CD4-positive, alpha-beta memory T cell (primary cell): Measurements from ENCODE around the gene LTBR. TPM values are rescaled to one million over a fixed set of nuclear protein-coding genes. Genes with fewer than 3 reads are reported as not detected.

Experiments used
- CTCF ChIA-PET: fragments of 350-600 bp; sonication (Branson Sonifier 250); formaldehyde crosslinking; loops from one replicate; lab custom pipeline; 2021; ENCODE audit warnings: inconsistent platforms; ENCODE audit not compliant: partially characterized antibody; lab: Charles Lee
- POLR2A ChIA-PET: fragments of 350-600 bp; sonication (Branson Sonifier 250); formaldehyde crosslinking; loops from one replicate; lab custom pipeline; 2021; ENCODE audit not compliant: partially characterized antibody; lab: Charles Lee
- DNase-seq, 5 donors: peaks; one replicate each; pipeline versions ENCODE4 v3.0.0 to v3.0.0-alpha.2; 2020 to 2022; ENCODE audit warnings: mixed read lengths in 1 of 5
- H3K27ac ChIP-seq: one replicate; pipeline ENCODE4 v1.7.0; 2013; ENCODE audit warnings: low read depth, low read length
- H3K27me3 ChIP-seq: 2 replicates; pipeline ENCODE4 v1.7.0; 2013; ENCODE audit warnings: mild to moderate bottlenecking, low read length, moderate library complexity; ENCODE audit not compliant: insufficient read depth
- H3K36me3 ChIP-seq: 2 replicates; pipeline ENCODE4 v1.7.0; 2013; ENCODE audit warnings: mild to moderate bottlenecking, low read length, moderate library complexity; ENCODE audit not compliant: insufficient read depth
- H3K4me1 ChIP-seq: 2 replicates; pipeline ENCODE4 v1.7.0; 2013; ENCODE audit warnings: mild to moderate bottlenecking, low read length, moderate library complexity; ENCODE audit not compliant: insufficient read depth
- H3K4me3 ChIP-seq, 2 donors: one replicate each; pipeline ENCODE4 v1.7.0; 2013; ENCODE audit warnings: low read length in 2 of 2, mild to moderate bottlenecking in 1 of 2
- H3K9me3 ChIP-seq, 2 donors: one replicate each; pipeline ENCODE4 v1.7.0; 2013; ENCODE audit warnings: low read length in 2 of 2, control low read depth in 1 of 2; ENCODE audit not compliant: control insufficient read depth in 1 of 2
- H3K27ac Mint-ChIP-seq, 7 donors: one replicate each; pipeline ENCODE4 v1.8.0; 2020 to 2021; ENCODE audit warnings: mixed read lengths in 7 of 7, mild to moderate bottlenecking in 6 of 7, inconsistent platforms in 3 of 7, moderate library complexity in 3 of 7
- H3K27me3 Mint-ChIP-seq, 2 donors: one replicate each; pipeline ENCODE4 v1.8.0; 2020 to 2021; ENCODE audit warnings: mixed read lengths in 2 of 2
- H3K36me3 Mint-ChIP-seq, 2 donors: one replicate each; pipeline ENCODE4 v1.8.0; 2020 to 2021; ENCODE audit warnings: mixed read lengths in 2 of 2, inconsistent platforms in 1 of 2, mild to moderate bottlenecking in 1 of 2
- H3K4me1 Mint-ChIP-seq, 4 donors: one replicate each; pipeline ENCODE4 v1.8.0; 2020 to 2021; ENCODE audit warnings: mixed read lengths in 4 of 4, mild to moderate bottlenecking in 1 of 4
- H3K4me3 Mint-ChIP-seq, 8 donors: one replicate each; pipeline ENCODE4 v1.8.0; 2020 to 2021; ENCODE audit warnings: mixed read lengths in 8 of 8, mild to moderate bottlenecking in 7 of 8, moderate library complexity in 6 of 8, inconsistent platforms in 3 of 8
- H3K9me3 Mint-ChIP-seq, 8 donors: one replicate each; pipeline ENCODE4 v1.8.0; 2020 to 2021; ENCODE audit warnings: mixed read lengths in 8 of 8, mild to moderate bottlenecking in 5 of 8, inconsistent platforms in 3 of 8, moderate library complexity in 1 of 8
- intact Hi-C: fragments of 100-400 bp; cut with micrococcal nuclease; formaldehyde crosslinking; loops from one replicate; pipeline ENCODE4 v1.15.1; 2023
- polyA plus RNA-seq, 2 donors: library from polyadenylated mRNA; unstranded; fragments of 300-500 nt; fragmentation: Illumina TruSeq; gene quantifications; one replicate each; pipeline ENCODE4 v1.2.3, GENCODE V29; 2021
- total RNA-seq, 2 experiments: library from RNA; stranded (reverse); gene quantifications; one replicate each; pipeline ENCODE4 v1.2.3, GENCODE V29; 2021

Gene LTBR
- total and polyA plus RNA-seq, 4 experiments from 2014 or later: 1.1 to 1.3 TPM; not detected in 2

DNA sequence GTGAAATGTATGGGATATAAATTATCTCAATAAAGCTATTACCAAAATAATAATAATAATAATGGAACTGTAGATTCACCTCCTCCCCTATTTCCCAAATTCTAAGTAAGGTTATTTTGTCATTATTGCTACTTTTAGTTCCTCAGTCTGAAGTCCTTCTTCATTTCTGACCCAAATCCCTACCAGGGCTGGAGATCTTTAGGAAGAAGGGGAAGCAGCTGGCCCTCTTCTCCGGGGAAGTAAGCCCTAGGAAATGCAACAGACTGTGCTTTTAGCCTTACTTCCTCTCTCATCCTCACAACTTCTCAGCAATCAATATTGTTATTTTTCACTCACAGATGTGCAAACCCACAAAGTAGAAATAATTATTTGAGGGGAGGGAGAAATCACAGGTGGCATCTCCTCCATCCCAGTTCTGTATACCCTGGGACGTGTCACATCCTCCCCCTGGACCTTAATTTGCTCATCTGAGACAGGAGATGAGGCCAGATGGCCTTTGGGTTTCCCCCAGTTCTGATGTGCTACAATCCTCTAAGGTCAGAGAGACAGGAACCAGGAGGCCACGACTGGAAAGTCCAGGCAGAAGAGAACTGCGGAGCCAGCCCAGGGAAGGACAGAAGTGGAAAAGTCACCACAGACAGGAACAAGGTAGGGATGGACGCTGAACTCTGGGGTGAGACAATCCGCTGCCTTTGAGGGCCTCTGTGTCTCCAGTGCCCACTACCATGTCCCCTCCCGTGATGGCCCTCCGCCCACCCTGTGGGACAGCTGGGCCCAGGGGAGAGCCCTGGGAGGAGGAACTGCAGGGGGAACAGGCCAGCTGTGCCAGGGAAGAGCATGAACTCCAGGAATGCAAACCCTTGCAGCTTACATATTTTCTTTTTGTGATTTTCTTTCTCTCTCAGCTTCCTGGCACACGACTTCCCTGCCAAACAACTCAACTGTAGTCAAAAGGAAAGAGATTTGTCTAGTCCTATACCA is 31.5 kb upstream of the LTBR start:
- H3K36me3 Mint-ChIP-seq: no peaks in the 10 kb centered on the region
- peaks cover 0 to 9% (median 2%) of the 10 kb centered on the region in 4 donors for H3K4me1 Mint-ChIP-seq
- no peaks in the 10 kb centered on the region for H3K27me3 ChIP-seq
- ChIA-PET POLR2A (interaction anchor here (1.2 to 1.8 kb wide), 2 partner anchors 11 to 13 kb away, joined by 3 to 6 read pairs; no protein-coding TSS in a partner anchor), CTCF (interaction anchor here (0.8 to 1.7 kb wide), 5 partner anchors 11 to 186 kb away, joined by 3 to 4 read pairs (median 4); partner anchors contain the start of gene TNFRSF1A)
- no peak overlapping the region for H3K4me3 ChIP-seq
- H3K4me3 Mint-ChIP-seq: no peak overlapping the region
- H3K27me3 Mint-ChIP-seq: peaks cover 0 to 2% of the 10 kb centered on the region in 2 donors
- H3K9me3 Mint-ChIP-seq: peaks cover 0 to 1% (median 0%) of the 10 kb centered on the region in 8 donors
- H3K9me3 ChIP-seq: no peaks in the 10 kb centered on the region
- no peak overlapping the region for H3K27ac ChIP-seq
- intact Hi-C loops: no loop called here
- peaks cover 5% of the 10 kb centered on the region for H3K4me1 ChIP-seq
- no peaks in the 10 kb centered on the region for H3K36me3 ChIP-seq
- H3K27ac Mint-ChIP-seq: peak overlapping the region in 1 of 7 donors; percentile 67
- DNase-seq: no peak

GRCh38 chr12:6354495-6355393 is 29.2 kb upstream of the LTBR start:
- ChIA-PET POLR2A (interaction anchor here (0.8 to 3.2 kb wide), 3 partner anchors 16 to 96 kb away, joined by 3 to 14 read pairs (median 8); no protein-coding TSS in a partner anchor), CTCF (interaction anchor here (1.2 to 14.3 kb wide), 4 partner anchors 9 to 32 kb away, joined by 6 to 155 read pairs (median 8); partner anchors contain the start of gene TNFRSF1A)
- H3K9me3 Mint-ChIP-seq: peaks cover 0 to 1% (median 0%) of the 10 kb centered on the region in 8 donors
- no peak overlapping the region for H3K4me3 Mint-ChIP-seq
- H3K27me3 Mint-ChIP-seq: peaks cover 0 to 2% of the 10 kb centered on the region in 2 donors
- intact Hi-C loops: no loop called here
- Histone ChIP-seq H3K9me3 (no peaks in the 10 kb centered on the region), H3K27me3 (no peaks in the 10 kb centered on the region), H3K4me3 (no peak overlapping the region), H3K4me1 (no peaks in the 10 kb centered on the region), H3K36me3 (no peaks in the 10 kb centered on the region), H3K27ac (no peak overlapping the region)
- H3K27ac Mint-ChIP-seq: peak overlapping the region in 3 of 7 donors; percentile 32 to 57 (median 35)
- DNase-seq: no peak
- H3K4me1 Mint-ChIP-seq: peaks cover 0 to 4% (median under 1%) of the 10 kb centered on the region in 4 donors
- H3K36me3 Mint-ChIP-seq: no peaks in the 10 kb centered on the region

DNA sequence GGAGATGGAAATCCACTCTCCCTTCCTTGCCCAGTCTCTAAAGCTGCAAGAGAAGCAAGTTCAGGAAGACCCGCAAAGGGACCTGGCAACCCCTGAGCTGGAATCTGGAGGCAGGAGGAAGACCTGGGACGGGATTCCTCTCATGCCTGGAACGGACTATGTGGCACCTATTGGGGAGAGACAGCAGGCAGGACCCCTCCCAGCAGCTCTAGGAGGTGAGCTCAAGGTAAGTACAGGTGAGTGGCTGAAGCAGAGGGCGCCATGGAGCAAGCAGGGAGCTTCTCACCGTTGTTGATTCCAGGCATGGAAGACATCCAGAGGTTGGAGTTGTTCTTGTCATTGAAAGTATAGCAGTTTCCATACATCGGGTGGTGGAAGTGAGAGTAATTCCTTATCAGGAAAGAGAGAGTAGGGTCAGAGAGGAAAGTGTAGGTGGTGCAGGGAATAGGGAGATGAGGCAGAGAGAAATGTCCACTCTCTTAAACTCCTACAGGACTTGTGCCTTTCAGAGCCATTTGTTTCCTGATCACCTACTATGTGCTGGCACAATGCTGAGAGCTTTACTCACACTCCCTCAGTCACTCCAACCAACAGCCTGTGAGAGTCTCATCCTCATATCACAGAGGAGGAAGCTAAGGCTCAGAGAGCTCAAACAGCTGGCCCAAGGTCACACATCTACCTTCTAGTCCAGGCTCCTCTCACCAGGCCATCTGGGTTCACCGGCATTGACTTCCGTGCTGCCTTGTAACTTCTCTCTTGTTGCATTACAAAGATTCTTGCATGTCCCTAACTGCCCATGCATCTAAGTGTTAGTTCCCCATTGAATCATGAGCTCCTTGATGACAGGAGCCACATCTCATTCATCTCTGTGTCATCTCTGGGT is 28.2 kb upstream of the LTBR start:
- Mint-ChIP-seq H3K27me3 (peaks cover 0 to 2% of the 10 kb centered on the region in 2 donors), H3K4me1 (peaks cover 0 to 5% (median 2%) of the 10 kb centered on the region in 4 donors), H3K36me3 (no peaks in the 10 kb centered on the region), H3K9me3 (peaks cover 0 to 1% (median 0%) of the 10 kb centered on the region in 8 donors), H3K4me3 (no peak overlapping the region), H3K27ac (no peak overlapping the region)
- no peak overlapping the region for H3K4me3 ChIP-seq
- POLR2A ChIA-PET: interaction anchor here (0.8 to 3.2 kb wide), 5 partner anchors 9 to 95 kb away, joined by 3 to 14 read pairs (median 4); no protein-coding TSS in a partner anchor
- no peak for DNase-seq
- H3K27me3 ChIP-seq: no peaks in the 10 kb centered on the region
- CTCF ChIA-PET: interaction anchor here (1.2 to 14.3 kb wide), 5 partner anchors 8 to 33 kb away, joined by 3 to 155 read pairs (median 7); partner anchors contain the start of gene TNFRSF1A
- no peak overlapping the region for H3K27ac ChIP-seq
- no peaks in the 10 kb centered on the region for H3K36me3 ChIP-seq
- no peaks in the 10 kb centered on the region for H3K4me1 ChIP-seq
- intact Hi-C loops: no loop called here
- no peaks in the 10 kb centered on the region for H3K9me3 ChIP-seq

DNA sequence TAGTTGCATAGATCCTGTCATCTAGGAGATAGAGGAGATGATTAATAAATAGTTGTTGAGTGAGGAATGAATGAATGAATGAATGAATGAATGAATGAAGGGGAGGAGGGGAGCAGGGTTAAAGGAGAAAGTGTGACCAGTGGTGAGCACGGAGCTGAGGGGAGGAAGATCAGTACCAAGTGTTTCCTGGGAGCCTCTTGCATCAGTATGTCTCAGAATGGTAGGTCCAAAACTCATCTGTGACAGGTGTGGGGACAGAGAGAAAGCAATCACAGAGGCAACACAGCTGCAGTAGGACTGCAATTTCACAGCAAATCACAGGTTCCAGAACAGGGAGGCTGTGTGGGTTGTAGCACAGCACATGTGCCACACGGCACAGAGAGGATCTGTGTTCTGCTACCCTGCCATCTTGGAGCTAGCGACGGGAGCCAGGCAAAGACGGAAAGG is 27.6 kb upstream of the LTBR start:
- no peaks in the 10 kb centered on the region for H3K9me3 ChIP-seq
- Mint-ChIP-seq H3K27ac (peak overlapping the region in 1 of 7 donors; percentile 27), H3K4me1 (peaks cover 0 to 10% (median 4%) of the 10 kb centered on the region in 4 donors), H3K4me3 (no peak overlapping the region), H3K27me3 (peaks cover 0 to 2% of the 10 kb centered on the region in 2 donors), H3K9me3 (peaks cover 0 to 1% (median 0%) of the 10 kb centered on the region in 8 donors), H3K36me3 (no peaks in the 10 kb centered on the region)
- no peak overlapping the region for H3K4me3 ChIP-seq
- no peak for DNase-seq
- intact Hi-C loops: no loop called here
- POLR2A ChIA-PET: interaction anchor here (0.9 to 3.2 kb wide), 4 partner anchors 9 to 20 kb away, joined by 3 to 14 read pairs (median 6); no protein-coding TSS in a partner anchor
- H3K27me3 ChIP-seq: no peaks in the 10 kb centered on the region
- no peaks in the 10 kb centered on the region for H3K36me3 ChIP-seq
- no peak overlapping the region for H3K27ac ChIP-seq
- CTCF ChIA-PET: interaction anchor here (1.2 to 14.3 kb wide), 4 partner anchors 11 to 33 kb away, joined by 3 to 155 read pairs (median 8); partner anchors contain the start of gene TNFRSF1A
- no peaks in the 10 kb centered on the region for H3K4me1 ChIP-seq

DNA sequence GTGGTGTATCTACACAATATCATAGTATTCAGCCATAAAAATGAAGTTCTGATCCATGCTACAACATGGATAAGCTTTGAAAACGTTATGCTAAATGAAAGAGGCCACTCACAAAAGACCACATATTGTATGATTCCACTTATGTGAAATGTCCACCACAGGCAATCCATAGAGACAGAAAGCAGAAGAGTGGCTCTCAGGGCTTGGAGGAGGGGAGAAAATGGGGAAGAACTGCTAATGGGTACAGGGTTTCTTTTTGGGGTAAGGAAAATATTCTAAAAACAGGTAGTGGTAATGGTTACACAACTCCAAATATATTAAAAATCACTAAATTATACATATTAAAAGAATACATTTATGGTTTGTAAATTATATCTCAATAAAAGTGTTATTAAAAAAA is 25.1 kb upstream of the LTBR start:
- Mint-ChIP-seq H3K9me3 (peaks cover 0 to 1% (median 0%) of the 10 kb centered on the region in 8 donors), H3K4me1 (peaks cover 3 to 27% (median 12%) of the 10 kb centered on the region in 4 donors), H3K4me3 (no peak overlapping the region), H3K27me3 (peaks cover 0 to 2% of the 10 kb centered on the region in 2 donors), H3K27ac (peak overlapping the region in 2 of 7 donors; percentile 19 to 43), H3K36me3 (no peaks in the 10 kb centered on the region)
- no peak for DNase-seq
- Histone ChIP-seq H3K27me3 (no peaks in the 10 kb centered on the region), H3K36me3 (no peaks in the 10 kb centered on the region), H3K4me3 (no peak overlapping the region), H3K27ac (no peak overlapping the region), H3K9me3 (no peaks in the 10 kb centered on the region), H3K4me1 (peaks cover 11% of the 10 kb centered on the region)
- intact Hi-C loops: no loop called here
- ChIA-PET POLR2A (interaction anchor here (1.0 to 1.7 kb wide), 2 partner anchors 13 to 20 kb away, joined by 4 read pairs; no protein-coding TSS in a partner anchor), CTCF (interaction anchor here (1.1 to 14.3 kb wide), 5 partner anchors 9 to 36 kb away, joined by 3 to 155 read pairs (median 6); partner anchors contain the start of gene TNFRSF1A)
